GM21619 (cell line): ENCODE measurements around the gene CHRDL2.

Source experiments
- ATAC-seq: cut with Tn5 transposase; IDR thresholded peaks from one replicate; pipeline ENCODE4 v1.9.1; 2021; ENCODE audit not compliant: unreplicated experiment

Gene CHRDL2

DNA sequence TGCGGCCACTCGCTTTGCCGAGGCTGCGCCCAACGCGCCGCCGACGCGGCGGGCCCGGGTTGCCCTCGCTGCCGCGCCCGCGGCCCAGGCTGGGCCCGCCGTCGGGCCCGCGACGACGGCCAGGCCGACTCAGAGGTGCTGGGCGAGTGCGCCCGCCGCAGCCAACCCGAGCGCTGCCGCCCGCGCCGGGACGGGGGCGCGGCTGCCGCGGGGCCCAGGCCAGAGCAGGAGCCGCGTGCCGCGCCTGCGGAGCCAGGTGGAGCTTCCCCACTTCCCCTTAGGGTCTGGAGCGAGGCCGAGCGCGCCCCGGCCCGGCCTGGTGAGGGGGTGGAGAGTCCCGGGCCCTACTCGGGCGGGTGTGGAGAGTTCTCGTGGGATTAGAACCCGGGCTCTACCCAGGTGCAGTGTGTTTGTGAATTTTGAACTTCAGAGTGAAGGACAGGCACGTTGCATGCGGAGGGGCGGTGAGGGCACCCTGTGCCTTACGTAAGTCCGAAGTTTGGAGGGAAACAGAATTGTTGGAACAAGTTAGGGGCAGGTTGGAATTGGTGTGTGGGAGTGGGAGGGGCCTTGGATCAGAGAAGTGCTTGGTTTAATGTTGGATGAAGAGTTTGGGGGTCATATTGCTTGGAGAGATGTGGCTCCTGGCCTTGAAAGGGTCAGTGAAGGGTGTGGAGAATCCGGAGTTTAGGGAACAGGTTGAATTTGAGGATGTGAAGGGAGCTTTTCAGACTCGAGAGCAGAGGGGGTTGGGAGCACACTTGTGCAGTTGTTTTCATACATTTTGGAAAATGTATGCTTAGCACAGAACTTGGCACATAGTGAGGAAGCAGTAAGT, 18.1 kb upstream of the CHRDL2 start:
- ATAC-seq, result peak; percentile 44

DNA sequence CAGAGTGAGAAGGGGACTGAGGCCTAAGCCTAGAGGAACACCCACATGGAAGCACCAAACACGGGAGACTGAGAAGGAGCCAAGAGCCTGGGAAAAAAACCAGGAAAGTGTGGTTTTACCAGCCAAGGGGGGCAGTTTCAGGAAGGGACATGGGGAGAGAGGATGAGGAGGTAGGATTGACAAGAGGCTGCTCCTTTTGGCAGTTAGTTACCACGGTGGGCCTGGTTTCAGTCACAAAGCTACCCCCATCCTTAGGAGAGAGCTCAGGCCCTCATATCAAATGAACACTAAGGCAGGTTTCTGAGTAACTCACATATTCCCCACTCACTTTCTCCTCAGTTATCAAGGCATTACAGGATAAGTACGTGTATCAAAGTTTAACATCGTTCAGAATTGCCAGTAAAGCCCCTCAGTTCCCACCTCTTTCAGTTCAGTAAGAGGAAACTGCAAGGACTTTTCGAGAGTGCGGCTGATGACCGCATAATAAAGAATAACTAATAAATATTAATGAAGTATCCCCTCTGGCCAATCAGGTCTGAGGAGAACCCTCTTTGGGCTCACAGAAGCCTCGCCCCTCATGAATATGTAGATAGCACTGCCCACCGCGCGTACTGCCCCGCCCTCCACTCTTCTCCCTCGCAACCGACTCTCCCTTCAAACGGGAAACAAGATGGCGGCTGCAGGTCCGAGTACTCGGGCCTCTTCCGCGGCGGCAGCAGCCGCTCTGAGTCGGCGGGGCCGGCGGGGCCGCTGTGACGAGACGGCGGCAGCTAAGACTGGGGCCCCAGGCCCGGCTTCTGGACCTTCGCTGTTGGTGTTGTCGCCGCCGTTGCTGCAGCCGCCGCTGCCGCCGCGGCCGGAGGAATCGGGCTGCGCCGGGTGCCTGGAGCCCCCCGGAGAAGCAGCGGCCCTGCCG, 17.2 kb upstream of the CHRDL2 start, which contains the start of gene RNF169:
Gene RNF169 (plus strand): TSS at position 639 of the 916 bp plus-strand sequence. CDS start 32 bp downstream, at position 671.
- peak; percentile 97 for ATAC-seq

DNA sequence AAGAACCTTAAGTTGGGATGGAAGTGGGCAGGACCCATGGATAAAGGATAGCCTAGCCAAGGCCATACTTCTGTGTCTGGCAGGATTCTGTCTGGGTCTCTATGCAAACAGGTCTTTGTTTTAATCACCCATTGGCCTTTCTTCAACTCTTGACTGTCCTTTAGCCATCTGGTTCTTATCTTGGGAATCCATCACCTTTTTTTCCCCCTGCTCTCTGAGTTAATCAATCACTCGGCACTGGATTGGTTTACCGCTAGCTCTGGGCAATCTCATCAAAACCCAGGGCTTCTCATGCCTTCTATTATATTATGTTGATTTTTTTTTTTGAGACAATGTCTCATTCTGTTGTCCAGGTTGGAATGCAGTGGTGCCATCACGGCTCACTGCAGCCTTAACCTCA, 15.6 kb upstream of the CHRDL2 start:
- no peak for ATAC-seq

DNA sequence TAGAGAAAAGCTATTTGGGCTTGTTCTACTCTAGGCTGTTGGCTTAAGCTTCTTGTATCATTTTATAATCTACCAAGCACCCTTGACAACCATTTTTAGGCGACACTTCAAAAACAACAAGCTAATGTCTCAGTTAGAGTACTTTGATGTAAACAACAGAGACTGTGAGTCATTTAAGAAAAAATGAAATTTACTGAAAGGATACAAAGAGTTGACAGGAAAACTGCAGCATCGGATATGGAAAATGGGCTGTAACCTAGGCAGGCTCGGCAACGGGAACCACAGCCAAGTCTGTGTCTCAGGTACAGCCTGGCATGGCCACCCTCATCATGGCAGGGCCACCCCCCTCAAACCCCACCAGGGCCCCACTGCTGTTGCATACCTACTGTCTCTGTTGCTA, 13.1 kb upstream of the CHRDL2 start:
- no peak for ATAC-seq

DNA sequence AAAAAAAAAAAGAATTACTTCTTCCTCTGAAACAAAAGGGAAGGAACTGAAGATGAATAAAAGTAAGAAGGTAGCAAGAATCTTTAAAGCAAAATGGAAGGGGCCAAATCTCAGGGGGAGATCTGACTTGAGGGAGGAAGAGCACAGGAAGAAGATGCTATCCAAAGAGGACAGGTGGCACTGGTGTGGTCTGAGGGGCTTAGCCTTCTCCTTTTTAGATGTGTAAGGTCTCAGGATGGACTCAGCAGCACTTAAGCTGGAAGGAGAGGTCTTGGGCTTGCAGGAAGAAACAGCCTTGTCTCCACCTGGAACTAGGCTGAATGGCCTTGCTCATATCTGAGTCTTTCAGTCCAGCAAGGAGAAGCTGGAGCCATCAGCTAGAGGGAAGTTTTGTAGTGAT, 12.4 kb upstream of the CHRDL2 start:
- ATAC-seq, result no peak

DNA sequence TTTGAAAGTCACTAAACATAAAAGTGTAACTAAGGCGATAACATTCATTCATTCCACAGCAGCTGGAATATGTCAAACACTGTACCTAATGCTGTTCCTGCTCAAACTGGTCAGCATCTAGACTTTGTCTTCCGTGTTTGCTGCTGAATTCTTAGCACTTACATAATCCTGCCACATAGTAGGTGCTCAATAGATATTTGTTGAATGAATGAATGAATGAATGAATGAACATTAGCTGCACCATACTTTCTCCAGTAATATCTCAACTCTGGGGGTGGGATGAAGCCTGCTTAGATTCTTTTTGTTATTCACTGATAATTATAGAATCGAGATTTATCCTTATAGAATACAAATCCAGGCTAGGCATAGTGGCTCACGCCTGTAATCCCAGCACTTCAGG, 10.8 kb upstream of the CHRDL2 start:
- ATAC-seq, result no peak

DNA sequence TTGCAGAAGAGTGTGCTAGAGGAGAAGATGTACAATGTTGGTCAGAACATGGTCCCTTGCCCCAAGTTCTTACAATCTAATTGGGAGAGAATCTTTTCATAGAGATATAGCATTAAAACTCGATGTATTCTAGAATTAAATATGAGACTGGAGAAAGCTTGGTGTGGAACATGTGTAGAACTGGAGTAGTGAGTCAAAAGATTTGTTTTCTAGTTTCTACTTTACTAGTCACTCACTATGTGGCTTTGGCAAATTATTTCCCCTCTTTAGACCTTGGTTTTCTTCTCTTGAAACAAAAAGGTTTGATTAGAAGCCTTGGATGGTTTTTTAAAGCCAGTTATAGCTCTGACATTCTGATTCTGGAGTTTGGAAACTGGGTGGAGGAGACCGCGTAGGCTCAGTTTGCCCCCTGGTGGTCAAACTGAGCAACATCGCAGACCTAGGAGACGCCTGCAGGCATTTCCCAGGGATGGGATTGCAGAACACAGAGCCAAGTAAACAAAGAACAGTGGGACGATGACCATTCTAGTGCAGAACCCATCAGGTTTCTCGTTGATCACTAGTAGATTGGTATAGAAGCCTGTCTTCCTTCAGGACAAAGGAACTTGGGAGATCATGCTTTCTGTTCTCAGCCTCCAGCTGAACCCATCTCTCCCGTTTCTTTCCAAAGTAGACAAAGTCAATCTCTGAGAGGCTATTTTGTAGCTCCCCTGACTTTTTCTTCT, 8.5 kb upstream of the CHRDL2 start:
- no peak for ATAC-seq

DNA sequence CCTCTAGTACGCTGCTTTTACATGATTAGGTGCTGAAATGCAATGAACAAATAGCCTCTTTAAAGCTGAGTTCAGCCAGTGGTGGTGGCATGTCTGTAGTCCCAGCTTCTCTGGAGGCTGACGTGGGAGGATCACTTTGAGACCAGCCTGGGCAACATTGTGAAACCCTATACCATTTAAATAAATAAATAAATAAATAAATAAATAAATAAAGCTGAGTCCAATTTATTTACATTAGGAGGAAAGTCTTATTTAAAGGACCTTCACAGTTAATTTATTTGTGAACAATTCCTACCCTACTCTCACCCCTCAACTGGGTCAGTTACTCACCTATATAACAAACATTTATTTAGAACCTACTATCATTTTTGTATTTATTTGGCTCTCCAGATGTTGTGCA, 4.8 kb upstream of the CHRDL2 start:
- ATAC-seq, result no peak

DNA sequence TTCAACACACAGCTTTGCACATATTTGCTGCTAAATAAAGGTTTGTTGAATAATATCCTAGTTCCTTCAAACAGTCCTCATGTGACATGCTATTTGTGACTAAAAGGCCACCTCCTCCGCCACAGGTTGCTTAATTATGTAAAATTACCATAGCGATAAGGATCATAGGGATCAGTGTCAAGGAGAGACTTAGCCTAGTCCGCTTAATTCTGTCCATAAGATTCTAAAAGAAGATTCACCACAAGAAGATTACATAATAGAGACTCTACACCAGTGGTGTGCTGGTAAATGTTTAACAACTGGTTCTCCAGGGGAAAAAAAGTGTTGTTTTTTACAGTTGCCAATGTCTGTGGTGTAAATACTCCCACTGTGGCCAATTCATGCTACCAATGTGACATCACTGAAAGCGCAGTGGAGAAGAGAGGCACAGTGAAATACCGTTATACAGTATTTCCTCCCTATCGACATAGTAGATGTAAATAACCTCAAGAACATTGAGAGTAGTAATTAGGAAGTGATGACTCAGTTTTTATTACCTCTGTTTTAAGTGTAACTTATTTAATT, 4.2 kb upstream of the CHRDL2 start:
- no peak for ATAC-seq

DNA sequence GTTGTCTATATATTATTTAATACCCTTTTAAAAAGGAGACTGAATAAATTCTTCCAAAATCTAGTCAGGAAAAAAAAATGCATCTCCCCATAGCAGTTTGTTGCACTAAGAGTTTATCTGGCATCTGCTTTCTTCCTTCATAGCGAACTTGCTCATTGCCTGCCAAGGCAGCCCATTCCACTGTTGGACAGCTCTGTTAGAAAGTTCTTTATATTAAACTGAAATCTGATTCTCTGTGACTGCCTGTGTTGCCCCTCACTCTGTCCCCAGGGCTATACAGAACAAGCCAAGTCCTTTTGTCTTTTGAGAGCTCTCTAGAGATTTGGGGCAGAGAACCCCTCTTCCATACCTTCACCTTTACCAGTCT, 3.3 kb upstream of the CHRDL2 start:
- ATAC-seq, result no peak

DNA sequence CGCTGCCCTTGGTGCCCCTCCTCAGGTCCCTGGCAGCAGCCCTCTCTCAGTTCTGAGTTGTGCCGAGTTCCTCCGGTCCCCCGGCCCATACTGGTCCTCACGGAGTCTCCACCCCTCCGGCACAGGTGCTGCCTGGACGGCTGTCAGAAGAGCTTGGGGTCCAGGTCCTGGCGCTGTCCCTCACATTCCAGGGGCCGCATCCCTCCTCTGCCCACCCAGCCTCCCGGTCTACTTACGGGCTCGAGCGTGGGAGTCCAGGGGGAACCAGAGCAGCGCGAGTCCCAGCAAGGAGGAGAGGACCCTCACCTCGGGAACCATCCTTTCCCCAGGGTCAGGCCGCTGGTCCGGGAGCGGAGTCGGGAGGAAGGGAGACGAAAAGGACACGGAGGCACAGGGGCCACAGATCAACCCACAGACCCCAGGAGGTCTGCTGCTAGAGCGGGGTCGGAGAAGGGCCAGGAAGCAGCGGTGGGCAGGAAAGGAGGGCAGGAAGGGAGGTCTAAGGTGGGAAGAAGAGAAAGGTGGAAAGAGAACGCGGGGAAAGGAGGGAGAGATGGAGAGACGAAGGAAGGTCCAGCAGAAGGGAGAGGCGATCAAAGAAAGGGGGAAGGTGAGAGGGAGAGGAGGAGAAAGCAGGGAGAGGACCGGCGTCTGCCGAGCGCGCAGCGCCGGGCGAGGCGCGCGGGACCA, 510 bp downstream of the CHRDL2 start:
- no peak for ATAC-seq

DNA sequence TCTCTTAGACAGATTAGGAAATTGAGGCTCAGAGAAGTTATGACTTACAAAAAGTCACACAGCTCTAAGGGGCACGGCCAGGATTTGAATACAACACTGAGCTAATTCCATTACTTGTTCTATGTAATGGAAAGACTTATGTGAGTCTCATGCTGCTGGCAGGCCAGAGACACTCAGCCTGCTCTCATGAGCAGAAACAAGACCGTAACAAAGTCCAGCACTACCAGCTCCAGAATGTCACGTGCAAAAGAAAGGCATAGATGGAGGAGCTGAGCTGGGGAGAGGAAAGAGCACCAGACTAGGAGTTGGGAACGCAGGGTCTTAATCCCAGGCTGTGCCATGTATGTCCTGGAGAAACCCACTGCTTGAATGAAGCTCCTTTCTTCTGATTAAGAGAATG, 1.8 kb downstream of the CHRDL2 start:
- ATAC-seq, result no peak

DNA sequence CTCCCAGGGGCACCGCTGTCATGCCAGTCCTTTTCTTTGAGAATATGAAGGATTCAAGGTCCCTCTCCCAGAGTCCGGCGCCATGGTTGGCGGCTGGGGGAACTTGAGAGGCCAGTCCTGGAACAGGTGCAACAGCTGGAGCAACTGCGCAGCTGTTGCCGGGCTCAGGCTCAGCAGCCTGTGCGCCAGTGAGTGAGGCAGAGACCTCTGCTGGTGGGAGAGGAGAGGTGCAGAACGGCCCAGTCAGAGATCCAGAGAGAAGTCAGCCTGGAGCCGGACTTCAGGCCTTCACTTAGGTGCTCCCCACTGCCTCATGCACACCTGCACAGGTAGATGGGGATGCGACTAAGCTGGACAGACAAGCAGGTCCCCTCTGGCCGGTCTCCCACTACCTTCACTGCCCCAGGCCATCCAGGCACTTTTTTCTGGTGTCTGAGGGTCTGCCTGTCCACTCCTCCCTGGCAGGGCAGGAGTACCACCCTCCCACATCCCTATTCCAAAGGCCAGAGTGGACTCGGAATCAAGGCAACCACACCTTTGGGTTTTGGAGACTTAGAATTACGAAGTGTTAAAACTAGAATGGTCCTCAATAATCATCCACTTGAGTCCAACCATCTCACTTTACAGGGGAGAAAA, 4.6 kb downstream of the CHRDL2 start:
- ATAC-seq, result peak; percentile 88

DNA sequence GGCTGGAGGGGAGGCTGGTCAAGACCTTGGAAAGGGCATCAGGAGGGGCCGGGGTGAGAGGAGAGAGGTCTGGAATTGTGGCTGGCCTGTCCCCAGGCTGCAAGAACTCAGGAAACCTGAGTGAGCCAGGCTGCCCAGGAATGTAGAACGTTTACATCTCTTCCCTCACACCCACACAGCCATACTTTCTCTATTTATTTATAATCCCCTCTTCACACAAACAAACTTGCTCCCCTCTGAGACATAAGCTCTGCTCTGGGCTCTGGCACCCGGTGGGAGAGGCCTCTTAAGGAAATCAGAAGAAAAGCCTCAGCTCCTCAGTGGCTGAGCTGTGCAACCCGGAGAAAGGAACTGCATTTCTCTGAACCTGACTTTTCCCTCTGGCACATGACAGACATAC, 5.5 kb downstream of the CHRDL2 start:
- ATAC-seq, result no peak

DNA sequence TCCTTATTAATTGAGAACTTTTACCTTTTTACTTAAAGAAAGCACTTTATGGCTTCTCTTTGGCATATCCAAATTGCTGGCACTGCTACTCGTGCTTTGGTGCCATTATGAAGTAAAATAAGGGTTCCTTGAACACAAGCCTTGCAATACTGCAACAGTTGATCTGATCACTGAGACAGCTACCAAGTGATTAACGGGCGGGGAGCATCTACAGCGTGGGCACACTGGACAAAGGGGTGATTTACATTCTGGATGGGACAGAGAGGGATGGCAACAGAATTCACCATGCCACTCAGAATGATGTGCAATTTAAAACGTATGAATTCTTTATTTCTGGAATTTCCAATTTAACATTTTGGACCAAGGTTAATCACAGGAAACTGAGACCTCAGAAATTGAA, 7.7 kb downstream of the CHRDL2 start:
- no peak for ATAC-seq

DNA sequence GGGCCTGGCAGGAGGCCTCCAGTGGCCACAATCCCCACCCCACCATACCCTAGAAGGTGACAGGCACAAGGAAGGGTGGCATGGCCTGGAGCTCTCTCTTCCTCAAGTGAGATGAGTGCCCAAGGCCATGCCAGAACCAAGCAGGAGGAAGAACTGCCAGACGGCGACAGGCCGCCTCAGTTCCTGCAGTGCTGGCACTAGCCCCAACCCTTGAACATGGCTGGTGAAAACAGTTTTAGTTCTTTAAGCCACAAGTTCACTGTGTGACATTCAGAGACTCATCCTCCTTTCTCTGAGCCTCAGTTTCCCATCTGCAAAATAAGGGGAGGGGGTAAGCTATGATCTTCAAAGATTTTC, 9.8 kb downstream of the CHRDL2 start:
- ATAC-seq, result no peak

DNA sequence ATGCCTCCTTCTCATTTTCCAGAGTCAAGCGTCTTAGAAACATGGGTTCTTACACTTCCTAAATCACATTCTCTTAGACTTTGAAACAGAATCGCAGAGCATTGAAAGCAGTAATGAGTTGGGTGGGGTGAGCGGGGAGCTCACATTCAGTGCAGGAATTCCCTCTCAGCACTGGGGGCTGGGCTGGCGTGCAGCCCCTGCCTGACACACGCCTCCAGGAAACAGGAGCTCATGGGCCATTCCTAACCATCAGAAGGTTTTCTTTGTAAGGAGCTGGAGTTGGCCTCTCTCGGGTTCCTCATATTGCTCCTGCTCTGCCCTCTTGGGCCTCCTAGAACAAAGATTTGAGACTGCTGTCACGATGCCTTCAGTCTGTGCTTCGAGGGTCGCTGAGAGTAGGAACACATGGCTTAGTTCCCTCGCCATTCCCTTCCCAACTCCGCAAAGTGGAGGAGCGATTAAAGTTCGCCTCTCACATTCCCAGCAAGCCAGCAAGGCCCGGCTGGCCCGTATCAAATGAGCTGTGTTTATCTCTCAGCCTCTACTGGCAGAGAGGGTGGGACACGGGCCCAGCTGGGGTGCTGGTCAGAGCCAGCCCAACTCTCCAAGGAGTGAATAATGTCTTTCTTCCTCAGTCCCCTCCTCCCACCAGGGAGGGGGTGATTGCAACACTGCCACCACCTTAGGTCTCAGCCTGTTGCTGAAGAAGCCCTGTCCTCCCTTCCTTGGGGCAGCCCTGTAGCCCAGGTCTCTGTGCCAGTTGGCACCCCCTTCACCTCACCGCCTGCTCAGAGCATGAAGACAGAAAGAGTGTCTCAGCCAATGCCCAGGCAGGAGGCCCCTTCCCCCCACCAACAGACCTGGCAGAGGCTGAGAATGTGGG, 10.4 kb downstream of the CHRDL2 start:
- ATAC-seq, result no peak

DNA sequence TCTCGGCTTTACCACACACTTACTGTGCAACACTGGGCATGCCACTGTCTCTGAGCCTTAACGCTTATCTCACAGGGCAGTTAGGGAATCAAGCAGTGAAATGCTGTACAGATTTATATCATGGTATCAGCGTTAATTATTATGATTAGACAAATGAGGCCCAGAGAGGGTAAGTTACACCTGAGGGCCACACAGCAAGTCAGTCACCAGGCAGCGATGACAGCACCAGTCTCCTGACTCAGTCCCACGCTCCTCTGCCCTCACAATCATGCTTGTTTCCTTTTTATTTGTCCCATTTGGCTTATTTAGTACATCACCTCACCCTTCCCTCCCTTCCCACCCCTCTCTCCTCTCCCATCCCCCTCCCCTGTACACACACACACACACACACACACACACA, 12.2 kb downstream of the CHRDL2 start:
- no peak for ATAC-seq
